Measurements from ENCODE around the gene ANKRD11.
"Not testable (repeated sequence)": the region's sequence is repeated elsewhere in the genome, so short reads cannot be mapped to it uniquely, and the experiment has no call there.

The ANKRD11 gene

GRCh38 chr16:89450537-89450936, 39.8 kb downstream of the ANKRD11 start:
- DNase-seq (ENCODE audit: low read depth) = no peak

- no peak for DNase-seq (ENCODE audit: low read depth)
Measured at GRCh38 chr16:89449726-89450335, 40.5 kb downstream of the ANKRD11 start.

- DNase-seq (ENCODE audit: low read depth) = no peak
Measured at GRCh38 chr16:89448656-89449055, 41.7 kb downstream of the ANKRD11 start.

- DNase-seq (ENCODE audit: low read depth) = no peak
Measured at GRCh38 chr16:89446975-89447293, 43.4 kb downstream of the ANKRD11 start.

GRCh38 chr16:89446136-89446974, 44.0 kb downstream of the ANKRD11 start:
- no peak for DNase-seq (ENCODE audit: low read depth)

- no peak for DNase-seq (ENCODE audit: low read depth)
Measured at GRCh38 chr16:89445166-89445565, 45.2 kb downstream of the ANKRD11 start.

- no peak for DNase-seq (ENCODE audit: low read depth)
Measured at GRCh38 chr16:89444728-89445127, 45.6 kb downstream of the ANKRD11 start.

GRCh38 chr16:89444151-89444723, 46.1 kb downstream of the ANKRD11 start:
- no peak for DNase-seq (ENCODE audit: low read depth)

- no peak for DNase-seq (ENCODE audit: low read depth)
Measured at GRCh38 chr16:89443727-89444084, 46.7 kb downstream of the ANKRD11 start.

- no peak for DNase-seq (ENCODE audit: low read depth)
Measured at GRCh38 chr16:89442990-89443726, 47.2 kb downstream of the ANKRD11 start.

GRCh38 chr16:89442588-89442987, 47.8 kb downstream of the ANKRD11 start:
- no peak for DNase-seq (ENCODE audit: low read depth)

- DNase-seq (ENCODE audit: low read depth) = no peak
Measured at GRCh38 chr16:89439659-89440058, 50.7 kb downstream of the ANKRD11 start.

- DNase-seq (ENCODE audit: low read depth) = no peak
Measured at GRCh38 chr16:89437991-89438390, 52.4 kb downstream of the ANKRD11 start.

GRCh38 chr16:89437251-89437987, 52.9 kb downstream of the ANKRD11 start:
- DNase-seq (ENCODE audit: low read depth) = no peak

GRCh38 chr16:89436366-89436765, 54.0 kb downstream of the ANKRD11 start:
- no peak for DNase-seq (ENCODE audit: low read depth)

- not testable (repeated sequence) for DNase-seq (ENCODE audit: low read depth)
Measured at GRCh38 chr16:89435059-89435458, 55.3 kb downstream of the ANKRD11 start.

GRCh38 chr16:89434490-89434889, 55.9 kb downstream of the ANKRD11 start:
- DNase-seq (ENCODE audit: low read depth) = no peak

- DNase-seq (ENCODE audit: low read depth) = not testable (repeated sequence)
Measured at GRCh38 chr16:89433363-89433984, 56.9 kb downstream of the ANKRD11 start.

- DNase-seq (ENCODE audit: low read depth) = no peak
Measured at GRCh38 chr16:89431630-89432029, 58.7 kb downstream of the ANKRD11 start.

GRCh38 chr16:89431158-89431584, 59.2 kb downstream of the ANKRD11 start:
- DNase-seq (ENCODE audit: low read depth) = no peak

GRCh38 chr16:89430436-89431157, 59.8 kb downstream of the ANKRD11 start:
- no peak for DNase-seq (ENCODE audit: low read depth)
